NCI-H2227 (cell line): ENCODE results near the gene UBL3.

Source experiments
- DNase-seq: peaks from one replicate; lab custom pipeline; 2025; ENCODE audit not compliant: unreplicated experiment; lab: John Stamatoyannopoulos, UW

UBL3 gene

DNA sequence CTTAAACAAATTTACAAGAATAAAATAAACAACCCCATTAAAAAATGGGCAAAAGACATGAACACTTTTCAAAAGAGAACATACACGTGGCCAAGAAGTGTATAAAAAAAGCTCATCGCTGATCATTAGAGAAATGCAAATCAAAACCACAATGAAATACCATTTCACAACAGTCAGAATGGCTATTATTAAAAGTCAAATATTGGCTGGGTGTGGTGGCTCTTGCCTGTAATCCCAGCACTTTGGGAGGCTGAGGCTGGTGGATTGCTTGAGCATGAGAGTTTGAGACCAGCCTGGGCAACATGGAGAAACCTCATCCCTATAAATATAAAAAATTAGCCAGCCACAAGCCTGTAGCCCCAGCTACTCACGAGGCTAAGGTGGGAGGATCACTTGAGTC lies 89.9 kb downstream of the UBL3 start:
- DNase-seq = no peak

- no peak for DNase-seq
These were observed 91.8 kb downstream of the UBL3 start for GRCh38 chr13:29758531-29759114.

- DNase-seq = no peak
These were observed 93.9 kb downstream of the UBL3 start for GRCh38 chr13:29756506-29756905.

- no peak for DNase-seq
These were observed 96.0 kb downstream of the UBL3 start for GRCh38 chr13:29754473-29754806.

- no peak for DNase-seq
These were observed 96.6 kb downstream of the UBL3 start for GRCh38 chr13:29753618-29754472.

DNA sequence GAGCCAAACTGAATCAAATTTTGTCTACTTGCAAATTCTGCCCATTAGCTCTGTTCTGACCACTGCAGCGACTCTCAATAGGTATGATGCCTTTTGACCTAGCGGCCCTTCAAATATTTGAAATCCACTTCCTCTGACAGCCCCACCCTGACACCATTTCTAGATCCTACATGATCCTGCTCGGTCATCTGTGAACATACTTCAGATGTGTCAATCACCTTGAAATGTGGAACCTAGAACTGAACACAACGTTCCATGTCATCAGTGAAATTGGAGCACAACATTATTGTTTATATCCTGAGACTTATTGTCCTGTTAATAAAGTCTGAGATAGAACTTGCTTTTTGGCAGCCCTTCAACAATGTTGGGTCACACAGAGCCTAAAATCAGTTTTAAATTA lies 98.2 kb downstream of the UBL3 start:
- DNase-seq = no peak

- DNase-seq = no peak
These were observed 100.3 kb downstream of the UBL3 start for GRCh38 chr13:29750183-29750530.

DNA sequence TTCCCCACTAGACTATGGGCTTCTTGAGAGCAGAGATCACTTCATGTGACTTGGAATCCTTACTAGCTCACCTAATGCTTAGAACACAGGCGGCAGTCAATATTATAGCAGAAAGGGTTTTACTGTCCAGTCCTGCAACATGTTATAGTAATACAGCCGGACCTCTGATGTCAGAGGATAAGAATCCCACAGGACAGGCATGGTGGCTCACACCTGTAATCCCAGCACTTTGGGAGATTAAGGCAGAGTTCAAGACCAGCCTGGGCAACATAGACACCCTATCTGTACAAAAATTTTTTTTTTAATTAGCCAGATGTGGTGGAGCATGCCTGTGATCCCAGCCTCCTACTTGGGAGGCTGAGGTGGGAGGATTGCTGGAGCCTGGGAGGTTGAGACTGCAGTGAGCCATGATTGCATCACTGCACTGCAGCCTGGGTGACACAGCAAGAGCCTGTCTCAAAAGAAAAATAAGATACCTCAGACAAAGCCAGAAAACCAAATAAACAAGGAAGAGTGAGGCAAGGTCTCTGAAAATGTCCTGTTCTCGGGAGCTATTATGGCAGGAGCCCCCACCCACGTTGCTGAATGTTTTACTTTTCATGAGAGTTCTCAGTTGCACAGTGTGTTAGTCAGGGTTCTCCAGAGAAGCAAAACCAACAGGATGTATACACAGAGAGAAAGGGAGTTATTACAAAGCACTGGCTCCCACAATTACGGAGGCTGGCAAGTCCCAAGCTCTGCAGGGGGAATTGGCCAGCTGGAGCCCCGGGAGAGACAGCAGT lies 100.8 kb downstream of the UBL3 start:
- DNase-seq = no peak

- DNase-seq = no peak
These were observed 102.3 kb downstream of the UBL3 start for GRCh38 chr13:29748097-29748496.

DNA sequence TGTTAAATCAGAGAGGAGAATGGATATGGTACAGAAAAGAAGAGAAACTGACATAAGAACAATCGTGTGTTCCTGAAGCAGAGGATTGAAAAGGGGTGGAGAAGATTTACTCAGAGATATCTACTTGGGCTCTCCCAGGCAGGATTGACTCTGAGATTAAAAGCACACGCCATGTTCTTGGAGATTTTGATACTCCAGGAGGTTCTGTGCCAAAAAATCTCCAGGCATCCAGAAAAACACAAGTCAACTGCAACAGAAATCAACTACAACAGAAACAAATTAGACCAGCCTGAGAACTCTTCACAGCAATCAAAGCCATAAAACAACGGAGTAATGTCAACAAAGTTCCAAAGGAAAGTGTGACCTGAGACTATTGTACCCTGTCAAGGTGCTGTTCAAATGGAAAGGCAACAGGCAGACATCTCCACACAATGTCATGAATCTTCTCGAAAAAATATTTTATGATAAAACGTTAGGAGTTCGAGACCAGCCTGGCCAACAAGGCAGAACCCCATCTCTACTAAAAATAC lies 104.2 kb downstream of the UBL3 start:
- no peak for DNase-seq

GRCh38 chr13:29745704-29746103 lies 104.7 kb downstream of the UBL3 start:
- DNase-seq = no peak

- DNase-seq = no peak
These were observed 107.1 kb downstream of the UBL3 start for GRCh38 chr13:29743201-29743786.

GRCh38 chr13:29740961-29741360 lies 109.5 kb downstream of the UBL3 start:
- no peak for DNase-seq

- no peak for DNase-seq
These were observed 113.4 kb downstream of the UBL3 start for GRCh38 chr13:29737061-29737460.

GRCh38 chr13:29733147-29733611 lies 117.2 kb downstream of the UBL3 start:
- no peak for DNase-seq

DNA sequence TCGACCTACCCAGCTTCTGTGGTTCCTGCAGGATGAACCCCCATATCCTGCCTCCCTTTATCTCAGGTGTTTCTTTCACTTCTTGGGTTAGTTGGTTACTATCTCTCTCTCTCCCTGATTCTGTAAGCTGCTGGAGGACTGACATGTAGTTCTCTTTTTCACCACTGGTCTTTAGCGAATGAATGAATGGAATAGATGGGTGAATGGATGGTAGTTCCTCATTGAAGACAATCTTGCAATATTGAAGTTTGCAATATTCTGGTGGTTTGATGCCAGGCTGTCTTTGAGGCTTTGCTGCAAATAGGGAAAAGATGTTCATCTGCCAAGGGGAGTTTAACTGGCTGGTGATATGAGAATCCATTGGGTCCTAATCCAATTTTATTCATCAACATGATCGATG lies 120.2 kb downstream of the UBL3 start:
- no peak for DNase-seq

GRCh38 chr13:29722415-29722814 lies 128.0 kb downstream of the UBL3 start:
- DNase-seq = no peak

DNA sequence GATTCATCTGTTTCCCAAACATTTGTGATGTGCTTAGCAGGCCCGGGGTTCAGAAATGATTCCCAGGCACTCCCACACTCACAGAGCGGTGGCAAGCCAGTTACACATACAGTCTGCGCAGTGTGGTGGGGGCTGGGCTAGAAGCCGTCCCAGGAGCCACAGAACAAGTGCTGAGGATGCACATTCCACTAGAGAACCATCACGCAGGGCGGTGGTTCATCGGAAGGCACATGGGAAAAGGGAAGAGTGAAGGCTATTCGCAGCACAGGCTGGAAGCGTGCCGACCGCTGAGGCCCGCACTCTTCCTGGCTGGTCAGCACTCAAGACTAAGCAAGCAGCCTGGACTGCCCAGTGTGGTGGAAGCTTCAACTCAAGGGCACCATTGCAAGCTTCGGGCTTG lies 128.7 kb downstream of the UBL3 start:
- DNase-seq = no peak

- no peak for DNase-seq
These were observed 131.7 kb downstream of the UBL3 start for GRCh38 chr13:29718694-29719093.

DNA sequence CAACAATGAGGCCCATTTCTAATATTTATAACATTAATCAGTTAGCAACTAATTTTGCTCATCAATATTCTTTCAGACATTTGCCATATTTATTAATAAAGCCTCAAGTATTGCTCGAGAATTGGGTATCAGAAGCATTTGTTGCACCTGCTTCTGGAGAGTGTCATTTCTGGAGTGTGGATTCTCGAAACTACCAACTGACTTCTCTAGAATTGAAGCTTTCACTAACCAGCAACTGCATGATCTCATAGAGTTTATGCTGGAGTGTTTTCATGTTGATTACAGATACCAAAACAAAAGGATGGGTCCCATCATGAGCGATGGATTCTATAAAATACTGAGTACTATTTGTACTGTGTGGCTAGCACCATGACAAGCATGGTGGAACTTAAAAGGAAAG lies 133.9 kb downstream of the UBL3 start:
- no peak for DNase-seq
